UCSD-AML1 (cell line): ENCODE data around the gene CAB39L.
"Not testable (repeated sequence)": the region's sequence is repeated elsewhere in the genome, so short reads cannot be mapped to it uniquely, and the experiment has no call there.

Experiments
- DNase-seq: peaks from one replicate; lab custom pipeline; 2025; ENCODE audit not compliant: unreplicated experiment; lab: John Stamatoyannopoulos, UW

The CAB39L gene

DNA sequence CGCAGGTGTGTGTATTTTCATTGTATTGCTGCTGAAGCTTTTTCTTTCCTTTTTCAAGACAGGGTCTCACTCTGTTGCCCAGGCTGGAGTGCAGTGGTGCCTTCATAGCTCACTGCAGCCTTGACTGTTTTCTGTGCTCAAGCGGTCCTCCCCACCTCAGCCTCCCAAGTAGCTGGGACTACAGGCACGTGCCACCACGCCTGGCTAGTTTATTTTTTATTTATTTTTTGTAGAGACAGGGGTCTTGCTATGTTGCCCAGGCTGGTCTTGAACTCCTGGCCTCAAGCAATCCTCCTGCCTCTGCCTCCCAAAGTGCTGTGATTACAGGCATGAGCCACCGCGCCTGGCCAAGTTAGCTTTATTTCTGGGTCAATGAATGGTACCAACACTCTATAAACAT is 149.1 kb downstream of the CAB39L start:
- DNase-seq, result not testable (repeated sequence)

GRCh38 chr13:49292742-49293486 is 150.9 kb downstream of the CAB39L start:
- DNase-seq, result peak; percentile 76

DNA sequence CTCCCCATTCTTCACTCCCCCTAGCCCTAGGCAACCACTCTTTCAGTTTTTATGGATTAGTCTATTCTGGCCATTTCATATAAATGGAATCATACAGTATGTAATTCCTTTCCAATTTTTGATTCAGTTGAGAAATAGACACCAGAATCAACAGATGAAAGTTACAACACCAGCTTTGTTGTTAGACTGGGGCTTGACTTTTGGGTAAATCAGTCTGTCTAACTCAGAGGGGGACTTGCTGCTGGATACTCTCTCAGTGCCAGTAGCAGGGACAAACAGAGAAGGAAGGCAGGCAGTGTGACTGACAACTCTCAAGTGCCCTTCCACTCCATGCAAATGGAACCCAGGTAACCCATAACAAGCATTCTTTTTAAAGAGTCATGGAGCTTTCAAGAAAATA is 155.4 kb downstream of the CAB39L start:
- DNase-seq, result no peak

DNA sequence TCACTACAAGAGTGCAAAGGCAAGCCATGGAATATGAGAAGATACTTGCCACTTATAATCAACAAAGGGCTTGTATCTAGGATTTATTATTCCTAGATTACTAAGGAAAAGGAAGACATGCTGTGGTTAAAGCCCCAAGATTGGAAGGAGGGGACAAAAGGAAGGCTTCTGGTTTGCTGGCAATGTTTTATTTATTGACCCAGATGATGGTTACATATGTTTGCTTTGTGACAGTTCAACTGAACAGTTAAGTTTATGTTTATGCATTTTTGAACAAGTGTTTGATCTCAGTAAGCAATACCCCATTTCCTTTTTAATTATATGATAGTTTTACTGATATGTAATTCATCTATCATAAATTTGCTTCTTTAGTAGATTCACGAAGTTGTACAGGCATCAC is 155.9 kb downstream of the CAB39L start:
- no peak for DNase-seq

DNA sequence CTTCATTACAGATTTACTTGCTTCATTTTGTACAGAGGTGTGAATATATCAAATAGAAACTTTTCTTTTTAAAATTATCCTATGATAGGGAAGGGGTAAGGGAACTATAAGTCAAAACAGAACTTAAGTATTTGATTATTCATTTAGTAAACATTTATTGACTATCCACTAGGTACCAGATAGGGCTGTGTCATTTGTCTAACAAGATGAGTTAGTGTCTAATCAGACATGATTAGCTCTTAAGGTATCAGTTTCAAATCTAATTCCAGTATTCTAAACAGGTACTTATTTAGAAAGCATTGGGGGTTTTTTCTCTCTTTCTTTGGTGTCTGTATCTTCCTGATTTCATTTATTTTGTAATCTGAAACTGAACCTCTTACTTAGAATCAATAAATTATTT is 164.0 kb downstream of the CAB39L start:
- DNase-seq, result no peak

GRCh38 chr13:49279112-49279511 is 164.8 kb downstream of the CAB39L start:
- DNase-seq, result no peak

- DNase-seq, result no peak
Measured at GRCh38 chr13:49278211-49278610, 165.7 kb downstream of the CAB39L start.

GRCh38 chr13:49272296-49272695 is 171.6 kb downstream of the CAB39L start:
- no peak for DNase-seq

DNA sequence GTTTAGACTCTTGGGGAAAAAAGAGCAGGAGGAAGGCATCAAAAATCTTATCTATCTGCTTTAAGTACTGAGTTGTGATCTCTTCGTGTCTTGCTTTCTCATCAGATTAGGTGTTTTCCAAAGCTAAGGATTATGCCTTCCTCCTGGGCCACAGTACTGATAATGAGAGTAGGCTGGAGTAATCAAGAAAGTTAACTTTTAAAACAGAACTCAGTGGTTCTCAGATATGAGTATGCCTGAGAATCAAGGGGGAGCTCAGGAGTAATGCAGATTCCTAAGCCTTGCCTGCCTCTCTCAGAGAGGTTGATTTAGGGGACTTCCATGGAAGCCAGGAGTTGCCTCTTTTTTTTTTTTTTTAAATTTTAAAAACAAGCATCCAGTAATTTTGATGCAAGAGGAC is 172.6 kb downstream of the CAB39L start:
- DNase-seq, result no peak

DNA sequence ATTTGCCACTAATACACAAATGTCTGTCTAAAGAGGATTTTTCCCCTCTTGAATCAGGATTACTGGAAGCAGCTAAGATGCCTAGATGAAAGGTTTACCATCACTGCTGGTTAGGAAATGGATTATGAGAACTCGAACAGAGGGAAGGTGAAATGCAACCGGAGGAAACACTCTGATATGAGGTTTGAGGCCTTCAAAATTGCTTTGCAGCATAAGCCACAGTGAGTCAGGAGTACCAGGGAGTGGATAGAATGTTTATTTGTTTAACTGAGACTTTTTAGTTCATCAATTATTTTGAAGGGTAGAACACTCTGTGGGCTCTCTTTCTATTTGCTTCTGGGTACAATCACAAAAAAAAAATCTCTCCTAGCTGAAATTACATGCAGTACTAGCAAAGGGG is 178.0 kb downstream of the CAB39L start:
- no peak for DNase-seq

GRCh38 chr13:49262634-49263033 is 181.2 kb downstream of the CAB39L start:
- no peak for DNase-seq

DNA sequence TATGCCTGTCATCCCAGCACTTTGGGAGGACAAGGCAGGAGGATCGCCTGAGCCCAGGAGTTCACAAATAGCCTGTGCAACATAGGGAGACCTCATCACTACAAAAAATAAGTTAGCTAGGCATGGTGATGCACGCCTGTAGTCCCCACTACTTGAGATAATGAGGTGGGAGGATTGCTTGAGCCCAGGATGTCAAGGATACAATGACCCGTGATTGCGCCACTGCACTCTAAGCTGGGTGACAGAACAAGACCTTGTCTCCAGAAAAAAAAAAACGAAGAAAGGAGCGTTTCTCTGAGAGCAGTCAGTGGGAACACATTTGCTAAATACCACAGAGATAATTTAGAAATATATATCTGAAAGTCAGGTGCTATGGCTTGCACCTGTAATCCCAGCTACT is 184.3 kb downstream of the CAB39L start:
- DNase-seq, result no peak
